Adipose tissue (tissue), 3 donors: ENCODE measurements around the gene C16orf87. TPM values are rescaled to one million over a fixed set of nuclear protein-coding genes. Genes with fewer than 3 reads are reported as not detected.

ENCODE experiments used
- H3K27ac ChIP-seq: one replicate; pipeline ENCODE4 v1.5.1; 2013; ENCODE audit warnings: low read depth, low read length
- WGBS, 3 donors: extraction: QIAGEN DNeasy Blood & Tissue Kit; methylation state at CpG; one replicate each; pipeline ENCODE4 v1.1.7; 2013; 5-methylcytosine and 5-hydroxymethylcytosine counted together
- polyA plus RNA-seq, 3 donors: library from polyadenylated mRNA; stranded (reverse); fragments of 200-250 nt; gene quantifications; one replicate each; pipeline ENCODE4 v1.2.3, GENCODE V29; 2013
- donor health status: healthy with polysubstance abuse.
- donor health status: Bipolar disorder and iron deficiency.
- donor health status: healthy.

The C16orf87 gene
- polyA plus RNA-seq, 3 donors, result 1.8 to 5.3 (median 2.9) TPM

- WGBS, 3 donors, result 72 to 83% (median 81%) methylated on average over 5 of the region's 5 CpGs
- H3K27ac ChIP-seq, result no peak overlapping the region
Measured at GRCh38 chr16:46848768-46849764, 18.1 kb upstream of the C16orf87 start.

GRCh38 chr16:46845952-46846351 lies 15.0 kb upstream of the C16orf87 start:
- WGBS, 3 donors, result 93 to 94% (median 94%) methylated on average over 5 of the region's 5 CpGs
- no peak overlapping the region for H3K27ac ChIP-seq

DNA sequence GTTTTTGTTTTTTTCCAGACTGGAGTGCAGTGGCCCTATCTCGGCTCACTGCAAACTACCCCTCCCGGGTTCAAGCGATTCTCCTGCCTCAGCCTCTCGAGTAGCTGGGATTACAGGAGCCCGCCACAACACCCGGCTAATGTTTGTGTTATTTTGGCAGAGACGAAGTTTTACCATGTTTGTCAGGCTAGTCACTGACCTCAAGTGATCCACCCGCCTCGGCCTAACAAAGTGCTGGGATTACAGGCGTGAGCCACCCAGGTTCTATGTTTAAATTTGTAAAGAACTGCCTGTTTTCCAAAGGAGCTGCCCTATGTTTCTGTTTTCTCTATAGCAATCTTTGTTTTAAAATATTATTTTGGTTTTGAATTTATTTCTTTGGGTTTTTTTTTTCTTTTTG lies 13.8 kb upstream of the C16orf87 start:
- WGBS, 3 donors, result 73 to 80% (median 78%) methylated on average over 10 of the region's 10 CpGs
- no peak overlapping the region for H3K27ac ChIP-seq

- H3K27ac ChIP-seq, result no peak overlapping the region
- WGBS, 3 donors, result 29 to 49% (median 39%) methylated on average over 73 to 74 of the region's 74 CpGs
Measured at GRCh38 chr16:46843898-46844642, 13.1 kb upstream of the C16orf87 start.

DNA sequence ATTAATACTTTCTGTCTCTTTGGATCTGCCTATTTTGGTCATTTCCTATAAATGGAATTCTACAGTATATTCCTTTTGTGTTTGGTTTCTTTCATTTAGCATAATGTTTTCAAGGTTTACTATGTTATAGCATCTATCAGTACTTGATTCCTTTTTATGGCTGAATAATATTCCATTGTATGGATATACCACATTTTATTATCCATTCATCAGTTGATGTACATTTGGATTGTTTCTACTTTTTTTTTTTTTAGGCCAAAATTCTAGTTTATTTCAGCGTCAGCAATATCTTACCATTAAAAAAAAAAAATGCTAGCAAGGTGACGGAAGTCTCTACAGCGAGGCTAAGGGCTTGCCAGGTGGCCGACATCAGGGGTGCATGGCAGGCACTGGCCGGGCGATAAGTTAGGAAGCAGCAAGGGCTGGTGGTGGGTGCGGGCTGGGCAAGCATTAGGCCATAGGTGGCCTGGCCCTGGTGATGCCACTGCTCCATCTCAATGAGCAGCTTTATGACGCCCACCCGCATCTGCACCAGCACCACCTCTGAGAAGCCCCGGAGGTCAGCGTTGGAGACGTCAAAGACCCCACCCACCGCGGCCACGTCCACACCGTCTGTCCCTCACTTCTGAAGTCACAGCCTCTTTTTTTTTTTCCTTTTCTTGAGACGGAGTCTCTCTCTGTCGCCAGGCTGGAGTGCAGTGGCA lies 11.4 kb upstream of the C16orf87 start:
- 96 to 99% (median 97%) methylated on average over 17 to 18 of the region's 18 CpGs for WGBS, 3 donors
- no peak overlapping the region for H3K27ac ChIP-seq

DNA sequence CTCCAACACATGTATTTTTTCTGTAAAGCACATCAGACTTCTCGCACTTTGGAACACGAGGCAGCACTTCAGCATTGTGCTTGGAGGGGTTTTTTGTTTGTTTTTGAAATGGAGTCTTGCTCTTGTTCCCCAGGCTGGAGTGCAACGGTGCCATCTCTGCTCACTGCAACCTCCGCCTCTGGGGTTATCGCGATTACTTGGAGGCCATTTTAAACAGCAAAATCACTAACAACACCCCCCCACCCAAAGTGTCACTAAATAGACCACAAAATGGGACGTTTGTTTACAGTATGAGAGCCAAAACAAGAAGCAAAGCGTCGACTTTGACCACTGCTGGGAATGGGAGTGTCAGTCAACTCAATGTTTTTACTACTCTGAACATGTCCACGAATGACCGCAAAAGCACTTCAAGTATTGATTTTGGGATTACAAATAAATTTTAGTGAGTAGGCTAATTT lies 9.0 kb upstream of the C16orf87 start:
- WGBS, 3 donors, result 70 to 76% (median 75%) methylated on average over 11 of the region's 11 CpGs
- no peak overlapping the region for H3K27ac ChIP-seq

DNA sequence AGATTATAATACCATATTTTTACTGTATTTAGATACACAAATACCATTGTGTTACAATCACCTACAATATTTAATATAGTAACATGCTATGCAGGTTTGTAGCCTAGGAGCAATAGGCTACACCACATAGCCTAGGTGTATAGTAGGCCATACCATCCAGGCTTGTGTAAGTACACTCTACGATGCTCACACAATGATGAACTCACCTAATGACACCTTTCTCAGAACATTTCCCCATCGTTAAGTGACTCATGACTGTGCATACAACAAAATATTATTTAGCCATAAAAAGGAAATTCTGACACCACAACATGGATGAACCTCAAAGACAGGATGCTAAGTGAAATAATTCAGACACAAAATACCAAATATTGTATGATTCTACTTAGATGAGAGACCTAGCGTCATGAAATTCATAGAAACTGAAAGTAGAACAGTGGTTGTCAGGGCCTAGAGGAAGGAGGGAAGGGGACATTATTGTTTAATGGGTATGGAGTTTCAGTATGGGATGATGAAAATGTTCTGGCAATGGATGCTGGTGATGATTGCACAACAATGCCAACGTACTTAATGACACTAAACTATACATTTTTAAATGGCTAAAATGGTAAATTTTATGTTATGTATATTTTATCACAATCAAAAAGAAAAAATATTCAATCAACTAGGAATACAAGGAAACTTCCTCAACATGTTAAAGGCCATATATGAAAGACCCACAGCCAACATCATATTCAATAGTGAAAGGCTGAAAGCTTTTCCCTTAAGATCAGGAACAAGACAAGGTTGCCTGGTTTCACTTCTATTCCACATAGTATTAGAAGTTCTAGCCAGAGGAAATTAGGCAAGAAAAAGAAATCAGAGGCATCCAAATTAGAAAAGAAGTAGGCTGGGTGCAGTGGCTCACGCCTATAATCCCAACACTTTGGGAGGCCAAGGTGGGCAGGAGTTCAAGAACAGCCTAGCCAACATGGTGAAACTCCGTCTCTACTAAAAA lies 5.9 kb upstream of the C16orf87 start:
- no peak overlapping the region for H3K27ac ChIP-seq
- WGBS, 3 donors, result 73 to 94% (median 80%) methylated on average over 6 of the region's 6 CpGs

DNA sequence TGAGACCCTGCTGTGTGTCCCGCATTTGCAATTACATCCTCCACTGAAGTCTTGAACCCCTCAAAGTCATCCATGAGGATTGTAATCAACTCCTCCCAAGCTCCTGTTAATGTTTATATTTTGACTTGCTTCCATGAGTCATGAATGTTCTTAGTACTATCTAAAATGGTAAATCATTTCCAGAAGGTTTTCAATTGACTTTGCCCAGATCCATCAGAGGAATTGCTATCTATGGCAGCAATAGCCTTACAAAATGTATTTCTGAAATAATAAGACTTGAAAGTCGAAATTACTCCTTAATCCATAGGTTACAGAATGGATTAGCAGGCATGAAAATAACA lies 2.5 kb upstream of the C16orf87 start:
- 82 to 92% (median 83%) methylated on average over 2 of the region's 2 CpGs for WGBS, 3 donors
- H3K27ac ChIP-seq, result no peak overlapping the region

DNA sequence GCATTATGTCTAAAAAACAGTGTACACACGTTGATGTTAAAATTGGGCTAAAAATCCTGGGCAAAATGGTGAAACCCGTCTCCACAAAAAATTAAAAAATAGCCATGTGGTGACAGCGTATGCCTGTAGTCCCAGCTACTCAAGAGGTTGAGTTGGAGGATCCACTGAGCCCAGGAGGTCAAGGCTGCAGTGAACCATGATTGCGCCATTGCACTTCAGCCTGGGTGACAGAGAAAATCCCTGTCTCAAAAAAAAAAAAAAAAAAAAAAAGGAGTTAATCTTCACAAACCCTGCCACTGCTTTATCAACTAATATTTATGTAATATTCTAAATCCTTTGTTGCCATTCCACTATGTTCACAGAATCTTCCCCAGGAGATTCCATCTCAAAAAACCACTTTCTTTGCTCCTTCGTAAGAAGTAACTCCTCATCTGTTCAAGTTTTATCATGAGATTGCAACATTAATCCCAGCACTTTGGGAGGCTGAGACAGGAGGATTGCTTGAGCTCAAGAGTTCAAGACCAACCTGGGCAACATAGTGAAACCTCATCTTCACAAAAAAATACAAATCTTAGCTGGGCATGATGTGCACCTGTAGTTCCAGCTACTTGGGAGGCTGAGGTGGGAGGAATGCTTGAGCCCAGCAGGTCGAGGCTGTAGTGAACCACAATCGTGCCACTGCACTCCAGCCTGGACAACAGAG lies 1.9 kb upstream of the C16orf87 start:
- no peak overlapping the region for H3K27ac ChIP-seq
- 89 to 94% (median 90%) methylated on average over 7 of the region's 7 CpGs for WGBS, 3 donors

GRCh38 chr16:46830417-46830901 lies 521 bp downstream of the C16orf87 start:
- H3K27ac ChIP-seq, result peak overlapping the region; percentile 64
- WGBS, 3 donors, result 0% methylated on average over 30 to 45 of the region's 45 CpGs

DNA sequence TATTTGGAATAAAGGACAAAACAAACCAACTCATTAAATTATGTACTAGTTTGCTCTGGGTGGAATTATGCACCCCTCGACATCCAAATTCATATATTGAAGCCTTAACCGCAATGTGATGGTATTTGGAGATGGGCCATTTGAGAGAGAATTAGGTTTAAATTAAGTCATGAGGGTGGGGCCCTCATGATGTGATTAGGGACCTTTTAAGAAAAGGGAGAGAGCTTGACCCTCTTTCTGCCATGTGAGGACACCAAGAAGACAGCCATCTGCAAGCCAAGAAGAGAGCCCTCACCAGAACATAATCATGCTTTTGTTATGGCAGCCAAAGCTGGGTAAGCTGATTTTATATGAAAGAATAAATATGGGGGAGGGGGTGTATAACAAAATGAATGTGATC lies 2.0 kb downstream of the C16orf87 start:
- 98 to 100% (median 99%) methylated on average over 2 of the region's 2 CpGs for WGBS, 3 donors
- H3K27ac ChIP-seq, result no peak overlapping the region

DNA sequence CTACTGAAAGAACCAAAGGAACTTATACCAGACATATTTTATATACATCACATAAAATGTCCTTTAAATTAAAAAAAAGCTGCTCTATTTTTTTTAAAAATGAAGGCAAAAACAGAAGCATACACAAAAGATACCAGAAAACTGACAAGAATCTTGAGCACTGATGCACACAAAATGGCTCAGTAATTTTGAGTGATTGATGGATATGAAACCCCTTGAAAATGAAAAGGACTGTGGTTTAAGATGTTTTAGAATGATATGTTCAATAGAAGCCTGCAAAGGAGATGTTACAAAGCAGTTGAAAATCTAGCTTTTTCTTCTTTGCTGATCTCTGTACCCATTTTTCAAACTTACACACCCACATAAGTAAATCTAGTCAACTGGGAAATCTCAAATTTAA lies 2.7 kb downstream of the C16orf87 start:
- H3K27ac ChIP-seq, result no peak overlapping the region

DNA sequence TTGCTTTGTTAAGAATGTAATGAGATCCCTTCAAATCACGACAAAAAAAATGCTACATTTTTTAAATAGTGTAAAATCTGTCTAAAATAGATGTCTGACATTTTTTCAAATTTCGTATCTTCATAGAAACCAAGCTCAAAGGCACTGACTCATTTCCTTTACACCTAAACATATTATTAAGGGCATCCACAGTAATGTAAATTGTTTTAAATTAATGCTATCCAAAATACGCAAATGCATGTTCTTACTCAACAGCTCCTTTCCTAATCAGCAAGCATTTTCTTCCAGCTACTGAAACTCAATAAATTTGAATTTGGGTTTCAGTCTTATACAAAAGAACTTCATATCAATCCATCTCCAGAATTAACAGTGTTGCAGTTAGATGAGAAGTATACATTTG lies 4.3 kb downstream of the C16orf87 start:
- H3K27ac ChIP-seq, result no peak overlapping the region
- 74 to 87% (median 75%) methylated on average over 3 of the region's 3 CpGs for WGBS, 3 donors

- WGBS, 3 donors, result 85 to 91% (median 86%) methylated on average over 3 of the region's 3 CpGs
- no peak overlapping the region for H3K27ac ChIP-seq
Measured at GRCh38 chr16:46822270-46822669, 8.7 kb downstream of the C16orf87 start.

DNA sequence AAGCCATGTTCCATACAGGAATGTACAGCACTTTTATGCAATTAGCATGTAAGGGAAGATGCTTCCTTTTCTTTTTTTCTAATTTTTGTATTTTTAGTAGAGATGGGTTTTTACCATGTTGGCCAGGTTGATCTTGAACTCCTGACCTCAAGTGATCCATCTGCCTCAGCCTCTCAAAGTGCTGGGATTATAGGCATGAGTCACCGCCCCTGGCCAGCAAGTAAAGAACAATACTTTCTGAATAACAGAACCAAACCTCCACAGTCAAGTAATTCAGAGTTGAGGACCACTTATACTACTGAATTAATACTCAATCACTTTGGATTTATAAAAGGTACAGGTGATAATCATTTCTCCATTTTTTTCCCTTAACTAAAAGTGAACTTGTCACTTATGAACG lies 13.0 kb downstream of the C16orf87 start:
- 60 to 88% (median 69%) methylated on average over 2 of the region's 2 CpGs for WGBS, 3 donors
- no peak overlapping the region for H3K27ac ChIP-seq

DNA sequence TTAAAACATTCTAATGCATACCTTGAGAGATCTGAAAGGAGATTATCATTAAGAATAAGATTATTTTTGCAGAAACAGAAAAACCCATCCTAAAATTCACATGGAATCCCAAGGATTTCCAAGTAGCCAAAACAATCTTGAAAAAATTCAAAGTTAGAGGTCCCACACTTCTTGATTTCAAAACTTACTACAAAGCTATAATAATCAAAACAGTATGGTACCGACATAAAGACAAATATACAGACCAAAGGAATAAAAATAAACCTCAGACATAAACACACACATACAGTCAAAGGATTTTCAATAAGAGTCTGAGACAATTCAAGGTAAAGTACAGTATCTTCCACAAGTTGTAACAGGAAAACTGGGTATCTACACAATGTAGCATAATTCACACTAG lies 16.2 kb downstream of the C16orf87 start:
- H3K27ac ChIP-seq, result no peak overlapping the region
- 98 to 100% (median 100%) methylated on average over 1 of the region's 1 CpG for WGBS, 3 donors

- H3K27ac ChIP-seq, result no peak overlapping the region
- 88 to 97% (median 96%) methylated on average over 7 of the region's 7 CpGs for WGBS, 3 donors
Measured at GRCh38 chr16:46813611-46814010, 17.4 kb downstream of the C16orf87 start.
